ENCODE results near the gene RABGAP1L. TPM values are rescaled to one million over a fixed set of nuclear protein-coding genes. Genes with fewer than 3 reads are reported as not detected.
"Not testable (repeated sequence)": the region's sequence is repeated elsewhere in the genome, so short reads cannot be mapped to it uniquely, and the experiment has no call there.

Gene RABGAP1L
- total RNA-seq, 1 donor from 2014 or later = 30.2 TPM

DNA sequence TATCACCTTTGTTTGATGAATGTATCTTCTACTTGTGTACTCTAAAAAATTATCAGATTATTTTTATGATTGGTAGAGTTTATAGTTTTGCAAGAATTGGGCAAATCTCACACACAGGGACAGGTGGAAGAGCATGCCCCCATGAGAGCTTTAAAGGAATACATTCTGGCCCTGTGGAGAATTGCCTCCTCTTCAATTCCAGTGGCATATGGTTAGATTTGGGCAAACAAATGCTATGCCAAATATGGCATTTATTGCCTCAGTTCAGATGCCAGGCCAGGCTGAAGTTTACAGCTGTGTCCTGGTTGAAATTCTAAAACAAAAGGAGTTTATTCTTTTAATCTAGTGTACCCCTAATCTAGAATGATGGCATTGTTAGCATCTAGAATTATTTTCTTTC is 678.1 kb downstream of the RABGAP1L start:
- Mint-ChIP-seq H3K36me3 (ENCODE audit: low read depth, unreplicated experiment) (no peaks in the 10 kb centered on the region), H3K4me1 (ENCODE audit: unreplicated experiment) (no peaks in the 10 kb centered on the region)

DNA sequence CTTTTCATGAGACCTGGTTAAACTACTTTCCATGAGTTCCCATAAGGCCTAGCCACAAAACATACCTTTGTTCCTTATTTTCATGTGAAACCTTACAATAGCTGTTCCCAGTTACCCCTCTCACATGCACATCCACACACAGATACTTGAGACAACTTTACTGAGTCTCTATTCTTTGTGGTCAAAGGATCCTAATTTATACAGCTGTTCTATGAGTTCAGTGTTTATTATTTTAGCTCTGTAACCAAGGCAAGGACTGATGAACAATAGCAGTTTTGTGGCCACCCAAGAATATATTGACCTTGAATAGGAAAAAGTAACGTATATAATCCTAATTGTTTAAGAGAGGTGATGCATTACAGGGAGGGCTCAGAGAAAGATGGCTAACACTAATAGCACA is 679.9 kb downstream of the RABGAP1L start:
- Mint-ChIP-seq H3K4me1 (ENCODE audit: unreplicated experiment) (no peaks in the 10 kb centered on the region), H3K9me3 (ENCODE audit: unreplicated experiment) (no peaks in the 10 kb centered on the region), H3K36me3 (ENCODE audit: low read depth, unreplicated experiment) (no peaks in the 10 kb centered on the region), H3K27me3 (ENCODE audit: unreplicated experiment) (no peaks in the 10 kb centered on the region), H3K4me3 (ENCODE audit: unreplicated experiment) (no peak overlapping the region), H3K27ac (ENCODE audit: unreplicated experiment) (no peak overlapping the region)
- TF ChIP-seq, protein P1, sequence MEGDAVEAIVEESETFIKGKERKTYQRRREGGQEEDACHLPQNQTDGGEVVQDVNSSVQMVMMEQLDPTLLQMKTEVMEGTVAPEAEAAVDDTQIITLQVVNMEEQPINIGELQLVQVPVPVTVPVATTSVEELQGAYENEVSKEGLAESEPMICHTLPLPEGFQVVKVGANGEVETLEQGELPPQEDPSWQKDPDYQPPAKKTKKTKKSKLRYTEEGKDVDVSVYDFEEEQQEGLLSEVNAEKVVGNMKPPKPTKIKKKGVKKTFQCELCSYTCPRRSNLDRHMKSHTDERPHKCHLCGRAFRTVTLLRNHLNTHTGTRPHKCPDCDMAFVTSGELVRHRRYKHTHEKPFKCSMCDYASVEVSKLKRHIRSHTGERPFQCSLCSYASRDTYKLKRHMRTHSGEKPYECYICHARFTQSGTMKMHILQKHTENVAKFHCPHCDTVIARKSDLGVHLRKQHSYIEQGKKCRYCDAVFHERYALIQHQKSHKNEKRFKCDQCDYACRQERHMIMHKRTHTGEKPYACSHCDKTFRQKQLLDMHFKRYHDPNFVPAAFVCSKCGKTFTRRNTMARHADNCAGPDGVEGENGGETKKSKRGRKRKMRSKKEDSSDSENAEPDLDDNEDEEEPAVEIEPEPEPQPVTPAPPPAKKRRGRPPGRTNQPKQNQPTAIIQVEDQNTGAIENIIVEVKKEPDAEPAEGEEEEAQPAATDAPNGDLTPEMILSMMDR (IDR thresholded peaks at IDR 0.05; ENCODE audit: unreplicated experiment) = no peak
- no peak for DNase-seq (ENCODE audit: low spot score)

More for the DNA sequence above, 678.1 kb downstream of the RABGAP1L start:
- Mint-ChIP-seq H3K4me3 (ENCODE audit: unreplicated experiment) (no peak overlapping the region), H3K27ac (ENCODE audit: unreplicated experiment) (no peak overlapping the region), H3K9me3 (ENCODE audit: unreplicated experiment) (no peaks in the 10 kb centered on the region), H3K27me3 (ENCODE audit: unreplicated experiment) (no peaks in the 10 kb centered on the region)
- DNase-seq (ENCODE audit: low spot score) = no peak
- TF ChIP-seq, protein P1 (IDR thresholded peaks at IDR 0.05; ENCODE audit: unreplicated experiment) = no peak

DNA sequence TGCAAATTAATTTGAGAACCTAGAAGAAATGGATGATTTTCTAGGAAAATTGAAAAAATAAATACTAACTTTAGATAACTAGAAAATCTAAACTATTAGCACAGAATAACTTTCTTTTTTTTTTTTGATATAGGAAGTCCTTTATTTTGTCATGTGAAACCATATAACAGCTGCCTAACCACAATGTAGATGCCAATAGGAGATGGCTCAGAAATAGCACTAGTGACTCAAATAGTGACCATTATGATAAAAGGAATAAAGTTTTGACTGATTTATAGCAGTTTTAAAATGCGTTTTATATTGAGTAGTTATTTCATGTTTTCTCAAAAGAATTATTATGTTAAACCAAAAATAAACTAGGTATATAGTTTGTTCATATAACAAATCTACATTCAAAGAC is 682.4 kb downstream of the RABGAP1L start:
- no peak for DNase-seq (ENCODE audit: low spot score)
- Mint-ChIP-seq H3K4me1 (ENCODE audit: unreplicated experiment) (no peaks in the 10 kb centered on the region), H3K27ac (ENCODE audit: unreplicated experiment) (no peak overlapping the region), H3K9me3 (ENCODE audit: unreplicated experiment) (no peaks in the 10 kb centered on the region), H3K27me3 (ENCODE audit: unreplicated experiment) (no peaks in the 10 kb centered on the region), H3K36me3 (ENCODE audit: low read depth, unreplicated experiment) (no peaks in the 10 kb centered on the region), H3K4me3 (ENCODE audit: unreplicated experiment) (no peak overlapping the region)
- TF ChIP-seq, protein P1 (IDR thresholded peaks at IDR 0.05; ENCODE audit: unreplicated experiment) = no peak

DNA sequence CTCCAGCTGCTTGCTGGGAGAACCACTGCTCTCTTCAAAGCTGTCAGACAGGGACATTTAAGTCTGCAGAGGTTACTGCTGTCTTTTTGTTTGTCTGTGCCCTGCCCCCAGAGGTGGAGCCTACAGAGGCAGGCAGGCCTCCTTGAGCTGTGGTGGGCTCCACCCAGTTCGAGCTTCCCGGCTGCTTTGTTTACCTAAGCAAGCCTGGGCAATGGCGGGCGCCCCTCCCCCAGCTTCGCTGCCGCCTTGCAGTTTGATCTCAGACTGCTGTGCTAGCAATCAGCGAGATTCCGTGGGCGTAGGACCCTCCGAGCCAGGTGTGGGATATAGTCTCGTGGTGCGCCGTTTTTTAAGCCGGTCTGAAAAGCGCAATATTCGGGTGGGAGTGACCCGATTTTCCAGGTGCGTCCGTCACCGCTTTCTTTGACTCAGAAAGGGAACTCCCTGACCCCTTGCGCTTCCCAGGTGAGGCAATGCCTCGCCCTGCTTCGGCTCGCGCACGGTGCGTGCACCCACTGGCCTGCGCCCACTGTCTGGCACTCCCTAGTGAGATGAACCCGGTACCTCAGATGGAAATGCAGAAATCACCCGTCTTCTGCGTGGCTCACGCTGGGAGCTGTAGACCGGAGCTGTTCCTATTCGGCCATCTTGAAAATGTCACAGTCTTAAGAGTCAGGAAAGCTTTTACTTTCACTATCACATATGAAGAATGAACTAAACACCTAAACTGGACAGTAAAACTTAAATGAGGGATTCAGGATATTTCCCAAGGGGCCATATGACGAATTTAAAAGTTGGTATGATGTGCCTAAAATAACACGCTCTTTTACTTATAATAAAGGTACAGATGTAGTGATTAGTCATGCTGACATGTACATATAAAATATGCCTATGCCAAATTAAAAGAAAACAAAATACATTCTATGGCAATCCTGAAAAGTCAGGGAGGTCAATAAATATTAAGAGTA is 689.6 kb downstream of the RABGAP1L start:
- H3K9me3 Mint-ChIP-seq (ENCODE audit: unreplicated experiment); H3K4me3 Mint-ChIP-seq (ENCODE audit: unreplicated experiment); H3K27ac Mint-ChIP-seq (ENCODE audit: unreplicated experiment); H3K4me1 Mint-ChIP-seq (ENCODE audit: unreplicated experiment); H3K27me3 Mint-ChIP-seq (ENCODE audit: unreplicated experiment); H3K36me3 Mint-ChIP-seq (ENCODE audit: low read depth, unreplicated experiment); DNase-seq (ENCODE audit: low spot score): not testable (repeated sequence)

DNA sequence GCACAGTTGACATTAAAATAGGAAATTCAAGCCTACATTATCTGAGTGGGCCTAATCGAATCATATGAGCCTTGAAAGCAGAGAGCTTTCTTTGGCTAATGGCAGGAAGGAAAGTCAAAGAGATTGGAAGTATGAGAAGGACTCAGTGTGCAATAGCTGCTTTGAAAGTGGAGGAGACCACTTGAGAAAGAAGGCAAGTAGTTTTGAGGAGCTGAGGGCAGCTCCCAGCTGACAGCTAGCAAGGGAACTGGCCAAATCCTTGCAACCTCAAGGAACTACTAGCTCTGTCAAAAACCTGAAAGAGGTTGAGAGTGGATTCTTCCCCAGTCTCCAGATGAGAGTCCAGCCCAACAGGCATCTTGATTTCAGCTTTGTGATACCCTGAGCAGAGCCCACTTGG is 691.4 kb downstream of the RABGAP1L start:
- Mint-ChIP-seq H3K36me3 (ENCODE audit: low read depth, unreplicated experiment) (no peaks in the 10 kb centered on the region), H3K4me1 (ENCODE audit: unreplicated experiment) (no peaks in the 10 kb centered on the region), H3K9me3 (ENCODE audit: unreplicated experiment) (no peaks in the 10 kb centered on the region), H3K27me3 (ENCODE audit: unreplicated experiment) (no peaks in the 10 kb centered on the region), H3K27ac (ENCODE audit: unreplicated experiment) (no peak overlapping the region), H3K4me3 (ENCODE audit: unreplicated experiment) (no peak overlapping the region)
- DNase-seq (ENCODE audit: low spot score) = no peak
- TF ChIP-seq, protein P1 (IDR thresholded peaks at IDR 0.05; ENCODE audit: unreplicated experiment) = no peak

Measured in endothelial cell (in vitro differentiated cells).